Measurements from ENCODE around the gene PPFIBP1. TPM values are rescaled to one million over a fixed set of nuclear protein-coding genes. Genes with fewer than 3 reads are reported as not detected.

Gene PPFIBP1
- total and polyA plus RNA-seq, 4 donors: 13.6 to 150 (median 63.1) TPM

- no peaks in the 10 kb centered on the region for H3K27me3 ChIP-seq (ENCODE audit: control insufficient read depth in 3 of 3, insufficient read depth in 3 of 3, low read length in 2 of 3)
Observed at GRCh38 chr12:27674989-27675388, 151.0 kb downstream of the PPFIBP1 start.

GRCh38 chr12:27680619-27681018 lies 156.6 kb downstream of the PPFIBP1 start:
- Histone ChIP-seq H3K4me1 (ENCODE audit: control insufficient read depth in 5 of 5, insufficient read depth in 5 of 5, low read length in 5 of 5) (no peaks in the 10 kb centered on the region), H3K9me3 (ENCODE audit: control insufficient read depth in 4 of 4, insufficient read depth in 3 of 4, low read length in 3 of 4) (peaks cover 0 to 2% (median 0%) of the 10 kb centered on the region in 4 donors), H3K9ac (ENCODE audit: insufficient read depth in 1 of 2, low read length in 2 of 2) (no peak overlapping the region), H3K4me3 (no peak overlapping the region), H3K27ac (ENCODE audit: low read depth in 1 of 2, low read length in 1 of 2) (no peak overlapping the region), H3K27me3 (ENCODE audit: control insufficient read depth in 3 of 3, insufficient read depth in 3 of 3, low read length in 2 of 3) (no peaks in the 10 kb centered on the region), H3K36me3 (ENCODE audit: control insufficient read depth in 4 of 4, insufficient read depth in 4 of 4, low read length in 4 of 4) (peaks cover 19 to 53% (median 39%) of the 10 kb centered on the region in 4 donors)
- DNase-seq (no peak), ATAC-seq (ENCODE audit: insufficient read depth, low FRiP score) (no peak)
- TF ChIP-seq CTCF (IDR thresholded peaks at IDR 0.05; ENCODE audit: control extremely low read depth, extremely low read depth): no peak

More at GRCh38 chr12:27674989-27675388, 151.0 kb downstream of the PPFIBP1 start:
- TF ChIP-seq CTCF (IDR thresholded peaks at IDR 0.05; ENCODE audit: control extremely low read depth, extremely low read depth): no peak
- Histone ChIP-seq H3K9ac (ENCODE audit: insufficient read depth in 1 of 2, low read length in 2 of 2) (no peak overlapping the region), H3K9me3 (ENCODE audit: control insufficient read depth in 4 of 4, insufficient read depth in 3 of 4, low read length in 3 of 4) (peaks cover 0 to 1% (median 0%) of the 10 kb centered on the region in 4 donors), H3K4me1 (ENCODE audit: control insufficient read depth in 5 of 5, insufficient read depth in 5 of 5, low read length in 5 of 5) (peaks cover 0 to 13% (median 0%) of the 10 kb centered on the region in 5 donors), H3K36me3 (ENCODE audit: control insufficient read depth in 4 of 4, insufficient read depth in 4 of 4, low read length in 4 of 4) (peaks cover 19 to 37% (median 28%) of the 10 kb centered on the region in 4 donors), H3K27ac (ENCODE audit: low read depth in 1 of 2, low read length in 1 of 2) (no peak overlapping the region), H3K4me3 (no peak overlapping the region)
- WGBS, 2 donors: 73 to 75% methylated on average over 2 of the region's 2 CpGs
- ATAC-seq (ENCODE audit: insufficient read depth, low FRiP score) (no peak), DNase-seq (no peak)

GRCh38 chr12:27682534-27682933 lies 158.5 kb downstream of the PPFIBP1 start:
- no peak for TF ChIP-seq CTCF (IDR thresholded peaks at IDR 0.05; ENCODE audit: control extremely low read depth, extremely low read depth)
- no peak overlapping the region for H3K9ac ChIP-seq (ENCODE audit: insufficient read depth in 1 of 2, low read length in 2 of 2)
- DNase-seq (no peak), ATAC-seq (ENCODE audit: insufficient read depth, low FRiP score) (no peak)
- peaks cover 17 to 50% (median 34%) of the 10 kb centered on the region in 4 donors for H3K36me3 ChIP-seq (ENCODE audit: control insufficient read depth in 4 of 4, insufficient read depth in 4 of 4, low read length in 4 of 4)
- 95 to 98% methylated on average over 2 of the region's 2 CpGs for WGBS, 2 donors
- no peaks in the 10 kb centered on the region for H3K4me1 ChIP-seq (ENCODE audit: control insufficient read depth in 5 of 5, insufficient read depth in 5 of 5, low read length in 5 of 5)
- no peak overlapping the region for H3K27ac ChIP-seq (ENCODE audit: low read depth in 1 of 2, low read length in 1 of 2)
- no peaks in the 10 kb centered on the region for H3K27me3 ChIP-seq (ENCODE audit: control insufficient read depth in 3 of 3, insufficient read depth in 3 of 3, low read length in 2 of 3)
- no peak overlapping the region for H3K4me3 ChIP-seq
- peaks cover 0 to 2% (median 0%) of the 10 kb centered on the region in 4 donors for H3K9me3 ChIP-seq (ENCODE audit: control insufficient read depth in 4 of 4, insufficient read depth in 3 of 4, low read length in 3 of 4)

- Histone ChIP-seq H3K27ac (ENCODE audit: low read depth in 1 of 2, low read length in 1 of 2) (no peak overlapping the region), H3K27me3 (ENCODE audit: control insufficient read depth in 3 of 3, insufficient read depth in 3 of 3, low read length in 2 of 3) (no peaks in the 10 kb centered on the region), H3K4me1 (ENCODE audit: control insufficient read depth in 5 of 5, insufficient read depth in 5 of 5, low read length in 5 of 5) (no peaks in the 10 kb centered on the region), H3K36me3 (ENCODE audit: control insufficient read depth in 4 of 4, insufficient read depth in 4 of 4, low read length in 4 of 4) (peaks cover 21 to 59% (median 32%) of the 10 kb centered on the region in 4 donors), H3K9ac (ENCODE audit: insufficient read depth in 1 of 2, low read length in 2 of 2) (no peak overlapping the region), H3K9me3 (ENCODE audit: control insufficient read depth in 4 of 4, insufficient read depth in 3 of 4, low read length in 3 of 4) (no peaks in the 10 kb centered on the region), H3K4me3 (no peak overlapping the region)
- 63 to 66% methylated on average over 2 of the region's 2 CpGs for WGBS, 2 donors
- DNase-seq (no peak), ATAC-seq (ENCODE audit: insufficient read depth, low FRiP score) (no peak)
- no peak for TF ChIP-seq CTCF (IDR thresholded peaks at IDR 0.05; ENCODE audit: control extremely low read depth, extremely low read depth)
Observed at GRCh38 chr12:27685274-27685673, 161.3 kb downstream of the PPFIBP1 start.

All from lung (tissue), 12 donors.